MM.1S (cell line): Measurements from ENCODE around the gene MSI2.

Experiments
- EZH2 ChIP-seq: fragments of 300-600 bp; sonication (generic); optimal IDR thresholded peaks from 2 replicates; pipeline ENCODE3; 2017; ENCODE audit warnings: low read depth, mild to moderate bottlenecking, antibody characterized with exemption, low read length, mixed read lengths
- TF ChIP-seq, protein P1 (sequence below): fragments of 300-600 bp; sonication (generic); IDR thresholded peaks from 2 replicates; pipeline ENCODE4 v1.5.1; 2016; ENCODE audit warnings: antibody characterized with exemption, low read length, mixed read lengths

DNA sequence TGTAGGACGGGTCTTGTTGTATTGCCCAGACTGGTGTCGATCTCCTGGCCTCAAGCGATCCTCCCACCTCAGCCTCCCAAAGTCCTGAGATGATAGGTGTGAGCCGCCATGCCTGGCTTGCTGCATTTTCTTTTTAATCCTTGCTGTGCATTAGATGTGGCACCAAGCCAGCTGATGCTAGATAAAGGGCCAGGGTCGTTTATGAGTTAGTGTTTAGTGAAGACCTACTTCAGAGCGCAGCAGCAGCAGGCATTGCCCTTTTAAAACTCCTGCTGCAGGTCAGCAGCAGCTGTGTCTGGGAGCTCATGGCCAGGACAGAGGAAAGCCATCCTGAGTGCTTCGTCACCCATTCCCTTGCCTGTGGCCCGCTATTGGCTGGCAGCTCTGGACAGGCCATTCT lies 251.5 kb downstream of the MSI2 start:
- TF ChIP-seq, protein P1, sequence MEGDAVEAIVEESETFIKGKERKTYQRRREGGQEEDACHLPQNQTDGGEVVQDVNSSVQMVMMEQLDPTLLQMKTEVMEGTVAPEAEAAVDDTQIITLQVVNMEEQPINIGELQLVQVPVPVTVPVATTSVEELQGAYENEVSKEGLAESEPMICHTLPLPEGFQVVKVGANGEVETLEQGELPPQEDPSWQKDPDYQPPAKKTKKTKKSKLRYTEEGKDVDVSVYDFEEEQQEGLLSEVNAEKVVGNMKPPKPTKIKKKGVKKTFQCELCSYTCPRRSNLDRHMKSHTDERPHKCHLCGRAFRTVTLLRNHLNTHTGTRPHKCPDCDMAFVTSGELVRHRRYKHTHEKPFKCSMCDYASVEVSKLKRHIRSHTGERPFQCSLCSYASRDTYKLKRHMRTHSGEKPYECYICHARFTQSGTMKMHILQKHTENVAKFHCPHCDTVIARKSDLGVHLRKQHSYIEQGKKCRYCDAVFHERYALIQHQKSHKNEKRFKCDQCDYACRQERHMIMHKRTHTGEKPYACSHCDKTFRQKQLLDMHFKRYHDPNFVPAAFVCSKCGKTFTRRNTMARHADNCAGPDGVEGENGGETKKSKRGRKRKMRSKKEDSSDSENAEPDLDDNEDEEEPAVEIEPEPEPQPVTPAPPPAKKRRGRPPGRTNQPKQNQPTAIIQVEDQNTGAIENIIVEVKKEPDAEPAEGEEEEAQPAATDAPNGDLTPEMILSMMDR: no peak
- no peak for TF ChIP-seq EZH2
